Stimulated activated CD8-positive, alpha-beta memory T cell treated with anti-CD3 and anti-CD28 coated beads, Interleukin-4, amount 100 ng/mL, for 1 hour (primary cell): ENCODE results near the gene TCTN3.
"Not testable (repeated sequence)": the region's sequence is repeated elsewhere in the genome, so short reads cannot be mapped to it uniquely, and the experiment has no call there.

Experiments
- DNase-seq, 2 donors: peaks; one replicate each; pipeline ENCODE4 v3.0.0-alpha.2; 2020; ENCODE audit warnings: low read depth in 2 of 2, low spot score in 1 of 2

Gene TCTN3

GRCh38 chr10:95693668-95694534 lies at the start of gene TCTN3:
TCTN3 (minus strand) TSS chr10:95693927; CDS start chr10:95693899, 28 bp downstream.
- peak; percentile 90 to 91 for DNase-seq

- DNase-seq, result no peak
Measured at GRCh38 chr10:95742962-95743535, 49.3 kb upstream of the TCTN3 start.

GRCh38 chr10:95742485-95742884 lies 48.8 kb upstream of the TCTN3 start:
- DNase-seq, result no peak

GRCh38 chr10:95741807-95742467 lies 48.2 kb upstream of the TCTN3 start:
- no peak for DNase-seq

GRCh38 chr10:95739056-95739455 lies 45.3 kb upstream of the TCTN3 start:
- DNase-seq, result no peak

GRCh38 chr10:95732907-95733306 lies 39.2 kb upstream of the TCTN3 start:
- not testable (repeated sequence) for DNase-seq

- no peak for DNase-seq
Measured at GRCh38 chr10:95730233-95730632, 36.5 kb upstream of the TCTN3 start.

- no peak for DNase-seq
Measured at GRCh38 chr10:95729323-95730055, 35.8 kb upstream of the TCTN3 start.

- DNase-seq, result no peak
Measured at GRCh38 chr10:95728526-95728925, 34.8 kb upstream of the TCTN3 start.

- not testable (repeated sequence) for DNase-seq
Measured at GRCh38 chr10:95722496-95722895, 28.8 kb upstream of the TCTN3 start.

GRCh38 chr10:95720745-95721144 lies 27.0 kb upstream of the TCTN3 start:
- not testable (repeated sequence) for DNase-seq

- DNase-seq, result no peak
Measured at GRCh38 chr10:95716866-95717265, 23.1 kb upstream of the TCTN3 start.

GRCh38 chr10:95716466-95716865 lies 22.7 kb upstream of the TCTN3 start:
- DNase-seq, result no peak

- DNase-seq, result no peak
Measured at GRCh38 chr10:95711492-95711891, 17.8 kb upstream of the TCTN3 start.

- DNase-seq, result no peak
Measured at GRCh38 chr10:95706990-95707389, 13.3 kb upstream of the TCTN3 start.

GRCh38 chr10:95706573-95706972 lies 12.8 kb upstream of the TCTN3 start:
- DNase-seq, result no peak

GRCh38 chr10:95698415-95698814 lies 4.7 kb upstream of the TCTN3 start:
- DNase-seq, result no peak

GRCh38 chr10:95697429-95697828 lies 3.7 kb upstream of the TCTN3 start:
- no peak for DNase-seq

GRCh38 chr10:95694665-95695064 lies 938 bp upstream of the TCTN3 start:
- DNase-seq, result no peak

GRCh38 chr10:95693071-95693667 lies 558 bp downstream of the TCTN3 start:
- no peak for DNase-seq

- DNase-seq, result no peak
Measured at GRCh38 chr10:95691281-95691680, 2.4 kb downstream of the TCTN3 start.
